GM13976 (cell line): Measurements from ENCODE around the gene PIAS2.

ENCODE experiments used
- DNase-seq: peaks from one replicate; pipeline ENCODE4 v3.0.0; 2012; ENCODE audit warnings: low spot score
- CTCF ChIP-seq: IDR thresholded peaks from 2 replicates; pipeline ENCODE4 v1.5.1; 2012; ENCODE audit warnings: borderline replicate concordance, mild to moderate bottlenecking; ENCODE audit not compliant: insufficient read depth; ENCODE audit errors: extremely low read depth, missing control alignments, control extremely low read depth
- in situ Hi-C: fragments of 300-500 bp; cut with MboI; formaldehyde crosslinking; loops from one replicate; pipeline ENCODE4 v1.12.0; 2022; ENCODE audit warnings: low sequenced_read_pairs, mixed read lengths, inconsistent platforms; ENCODE audit not compliant: unreplicated experiment

PIAS2 gene

GRCh38 chr18:46899274-46899948 is 17.9 kb downstream of the PIAS2 start:
- in situ Hi-C loops, result no loop called here
- TF ChIP-seq CTCF, result no peak
- DNase-seq, result no peak

GRCh38 chr18:46894124-46894523 is 23.2 kb downstream of the PIAS2 start:
- in situ Hi-C loops, result no loop called here
- DNase-seq, result no peak
- no peak for TF ChIP-seq CTCF

- in situ Hi-C loops, result no loop called here
- no peak for TF ChIP-seq CTCF
Measured at GRCh38 chr18:46893360-46893759, 23.9 kb downstream of the PIAS2 start.

GRCh38 chr18:46892842-46893241 is 24.5 kb downstream of the PIAS2 start:
- in situ Hi-C loops, result no loop called here
- peak; percentile 31 for DNase-seq
- TF ChIP-seq CTCF, result no peak

More at GRCh38 chr18:46893360-46893759, 23.9 kb downstream of the PIAS2 start:
- DNase-seq, result no peak

- no peak for TF ChIP-seq CTCF
- DNase-seq, result peak; percentile 64
- in situ Hi-C loops, result no loop called here
Measured at GRCh38 chr18:46891742-46892214, 25.5 kb downstream of the PIAS2 start.

GRCh38 chr18:46888965-46889364 is 28.3 kb downstream of the PIAS2 start:
- no peak for TF ChIP-seq CTCF
- in situ Hi-C loops, result no loop called here
- DNase-seq, result no peak
